Activated gamma-delta T cell treated with anti-CD3 and anti-CD28 coated beads, Interleukin-2, amount 50 U/mL, for 16 hours (primary cell): ENCODE results near the gene RPH3AL.
"Not testable (repeated sequence)": the region's sequence is repeated elsewhere in the genome, so short reads cannot be mapped to it uniquely, and the experiment has no call there.

ENCODE experiments used
- DNase-seq: peaks from one replicate; pipeline ENCODE4 v3.0.0-alpha.2; 2020; ENCODE audit warnings: low read depth

The RPH3AL gene

GRCh38 chr17:178292-179065 lies 174.1 kb downstream of the RPH3AL start:
- no peak for DNase-seq

DNA sequence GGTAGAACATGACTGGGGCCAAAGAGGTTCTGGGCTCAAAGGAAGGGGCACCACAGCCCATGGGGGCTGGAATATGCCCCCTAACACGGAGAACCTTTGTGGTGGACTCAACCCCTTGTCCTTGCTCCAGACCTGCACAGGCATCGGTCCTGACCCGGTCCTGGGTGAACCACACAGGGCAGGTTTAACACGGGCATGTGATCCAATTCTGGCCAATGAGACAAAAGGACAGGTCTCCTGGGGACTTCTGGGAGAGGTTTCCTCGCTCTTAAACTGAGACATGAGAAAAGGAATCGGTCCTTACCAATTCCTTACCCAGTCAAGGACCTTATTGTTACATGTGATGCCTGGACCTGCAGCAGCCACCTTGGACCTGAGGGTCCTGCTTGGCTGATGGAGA lies 174.8 kb downstream of the RPH3AL start:
- no peak for DNase-seq

GRCh38 chr17:177155-177554 lies 175.5 kb downstream of the RPH3AL start:
- no peak for DNase-seq

DNA sequence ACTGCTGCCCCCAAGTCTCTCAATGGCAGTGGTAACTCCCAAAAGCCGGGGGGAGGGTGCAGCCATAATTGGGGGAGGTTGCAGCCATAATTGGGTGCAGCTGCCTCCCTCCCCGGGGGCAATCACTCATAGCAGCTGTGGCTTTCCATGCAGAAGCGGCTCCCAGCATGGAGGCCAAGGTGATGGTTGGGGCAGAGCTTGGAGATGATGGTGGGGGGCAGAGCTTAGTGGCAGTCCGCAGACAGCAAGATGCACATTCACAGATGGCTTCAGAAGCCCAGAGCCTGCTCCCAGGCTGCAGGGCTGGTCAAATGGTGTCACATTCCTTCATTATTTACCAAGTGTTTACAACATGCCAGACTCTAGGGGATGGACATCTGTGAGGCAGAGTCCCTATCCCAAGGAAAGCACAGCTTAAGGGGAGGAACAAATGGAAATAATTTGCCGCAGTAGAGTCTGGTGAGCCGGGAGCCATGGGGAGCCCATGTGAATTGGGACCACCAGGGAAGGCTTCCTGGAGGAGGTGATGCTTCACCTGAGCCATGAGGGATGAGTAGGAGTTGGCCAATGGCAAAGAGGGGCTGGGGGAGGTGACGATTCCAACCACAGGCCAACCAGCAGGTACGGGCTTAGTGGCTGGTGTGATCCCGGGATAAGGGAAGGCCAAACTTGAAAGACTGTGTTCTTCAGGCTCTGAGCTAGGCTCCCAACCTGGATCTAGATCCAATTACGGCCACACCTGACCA lies 179.3 kb downstream of the RPH3AL start:
- no peak for DNase-seq

DNA sequence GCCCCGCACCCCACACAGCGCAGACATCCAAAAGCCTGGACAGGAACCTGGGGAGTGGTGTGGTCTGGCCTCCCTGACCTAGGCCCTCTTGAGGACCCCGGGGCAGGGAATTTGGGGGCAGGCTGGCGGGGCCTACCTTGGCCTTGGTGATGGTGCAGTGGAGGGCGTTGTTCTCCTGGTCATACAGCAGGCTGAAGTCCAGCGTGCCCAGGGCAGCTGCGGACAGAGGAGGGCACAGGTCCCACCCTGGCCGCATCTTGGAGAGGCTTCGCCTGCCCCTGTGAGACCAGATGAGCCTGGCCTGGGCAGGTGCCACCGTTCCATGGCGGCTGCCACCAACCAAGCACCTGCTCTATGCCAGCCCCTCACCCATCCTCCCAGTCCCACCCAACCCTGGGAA lies 180.2 kb downstream of the RPH3AL start:
- no peak for DNase-seq

- DNase-seq = no peak
These were observed 180.7 kb downstream of the RPH3AL start for GRCh38 chr17:171871-172270.

- DNase-seq = no peak
These were observed 182.4 kb downstream of the RPH3AL start for GRCh38 chr17:170130-170670.

GRCh38 chr17:168614-169013 lies 184.0 kb downstream of the RPH3AL start:
- DNase-seq = not testable (repeated sequence)

- DNase-seq = no peak
These were observed 186.7 kb downstream of the RPH3AL start for GRCh38 chr17:165939-166338.

- no peak for DNase-seq
These were observed 188.0 kb downstream of the RPH3AL start for GRCh38 chr17:164303-165235.

GRCh38 chr17:163514-164098 lies 189.0 kb downstream of the RPH3AL start:
- DNase-seq = no peak

DNA sequence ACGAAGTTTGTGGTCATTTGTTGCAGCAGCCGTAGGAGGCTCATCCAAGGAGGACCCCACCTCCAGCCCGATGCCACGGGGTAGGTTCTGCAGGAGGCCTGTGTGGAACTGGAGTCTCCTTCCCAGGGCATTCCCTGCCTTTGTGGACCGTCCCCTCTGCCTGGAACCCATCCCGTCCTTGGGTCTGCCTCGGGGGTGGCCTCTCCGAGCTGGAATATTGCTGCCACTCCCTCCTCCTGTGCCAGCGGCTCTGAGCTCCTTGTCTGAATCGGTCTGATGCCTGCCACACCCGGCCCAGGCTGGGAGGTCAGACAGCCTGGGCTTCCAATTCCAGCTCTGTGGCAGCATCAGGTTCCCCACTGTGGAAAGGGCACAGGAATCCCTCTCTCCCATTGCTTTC lies 189.9 kb downstream of the RPH3AL start:
- no peak for DNase-seq
